HCT116 (cell line): ENCODE data around the gene ZP3.
"Not testable (repeated sequence)": the region's sequence is repeated elsewhere in the genome, so short reads cannot be mapped to it uniquely, and the experiment has no call there.

ENCODE experiments used
- CTCF ChIP-seq, 3 experiments: fragments of 200-600 bp in 1 of 3; sonication (generic) in 1 of 3; IDR thresholded peaks in 2 of 3; conservative IDR thresholded peaks in 1 of 3; 2 replicates each; pipeline ENCODE4 v1.5.1; 2012 to 2017; ENCODE audit warnings: low read depth in 2 of 3, low read length in 2 of 3, antibody characterized with exemption in 1 of 3, borderline replicate concordance in 1 of 3, control low read depth in 1 of 3, mild to moderate bottlenecking in 1 of 3, mixed read lengths in 1 of 3, mixed run types in 1 of 3, moderate library complexity in 1 of 3; ENCODE audit not compliant: insufficient read depth in 1 of 3
- REST ChIP-seq: IDR thresholded peaks from 2 replicates; pipeline ENCODE4 v1.6.1; 2012; ENCODE audit warnings: low read depth
- SRF ChIP-seq: IDR thresholded peaks from 2 replicates; pipeline ENCODE4 v1.6.1; 2012; ENCODE audit warnings: low read depth

GRCh38 chr7:76441792-76442191, 17.0 kb downstream of the ZP3 start:
- not testable (repeated sequence) for TF ChIP-seq CTCF (IDR thresholded peaks at IDR 0.05 in 2 of 3, conservative IDR thresholded peaks at IDR 0.05 in 1 of 3; ENCODE audit: borderline replicate concordance in 1 of 3, insufficient read depth in 1 of 3, low read depth in 2 of 3, low read length in 2 of 3); REST; SRF
